T-helper 2 cell (primary cell): ENCODE data around the gene ATP11B.
A peak's percentile ranks its signal among the peaks of the same experiment; 100 is the strongest.

Experiments used
- DNase-seq, 5 experiments: peaks; one replicate each; pipeline versions ENCODE4 v3.0.0 to v3.0.0-alpha.2; 2012 to 2022
- total RNA-seq, 2 donors: gene quantifications; one replicate each; lab custom pipeline; 2026; lab: John Stamatoyannopoulos, UW

The ATP11B gene
- total RNA-seq, result 225 to 345 reads per million in 2 donors

DNA sequence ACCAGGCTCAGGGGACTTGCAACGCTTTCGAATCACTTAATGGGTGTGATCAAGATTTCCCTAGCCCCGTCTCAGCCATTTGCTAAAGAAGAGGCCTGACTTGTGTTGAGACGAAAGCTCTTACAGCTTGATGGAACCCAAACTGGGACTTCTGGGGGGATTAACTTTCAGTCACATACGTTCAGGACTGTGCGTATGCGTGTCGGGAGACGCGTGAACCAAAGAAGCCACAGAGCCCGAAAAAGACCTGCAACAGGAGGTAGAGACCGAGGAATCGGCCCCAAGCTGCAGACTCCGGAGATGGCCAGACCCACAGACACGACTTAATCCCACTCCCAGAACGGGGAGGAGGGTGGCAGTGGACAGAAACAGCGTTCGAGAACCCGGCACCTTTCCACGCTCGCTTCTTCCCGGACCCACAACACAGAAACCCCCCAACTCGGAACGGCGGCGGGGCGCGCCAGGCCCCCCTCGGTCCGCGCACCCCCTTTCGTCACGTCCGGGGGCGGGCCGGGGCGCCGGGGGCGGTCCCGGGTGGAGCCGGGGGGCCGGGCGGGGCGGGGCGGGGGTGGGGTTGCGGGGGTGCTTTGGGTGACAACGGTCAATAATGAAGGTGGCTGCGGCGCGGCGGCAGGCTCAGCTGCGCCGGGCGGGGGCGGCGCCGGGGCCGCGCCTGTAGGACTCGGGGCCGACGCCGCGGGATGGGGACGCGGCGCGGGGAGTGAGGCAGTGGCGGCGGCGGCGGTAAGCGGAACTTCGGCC lies at the start of gene ATP11B:
Gene ATP11B, plus strand, starts transcription at position 604 of the 762 bp plus-strand sequence. CDS start 256 bp downstream, outside the sequence.
- peak; percentile 56 to 87 (median 74) for DNase-seq

GRCh38 chr3:182746959-182747358 lies 46.3 kb upstream of the ATP11B start:
- no peak for DNase-seq

GRCh38 chr3:182755308-182755707 lies 38.0 kb upstream of the ATP11B start:
- DNase-seq, result no peak

GRCh38 chr3:182755712-182756111 lies 37.6 kb upstream of the ATP11B start:
- no peak for DNase-seq

GRCh38 chr3:182760576-182761164 lies 32.6 kb upstream of the ATP11B start:
- no peak for DNase-seq

DNA sequence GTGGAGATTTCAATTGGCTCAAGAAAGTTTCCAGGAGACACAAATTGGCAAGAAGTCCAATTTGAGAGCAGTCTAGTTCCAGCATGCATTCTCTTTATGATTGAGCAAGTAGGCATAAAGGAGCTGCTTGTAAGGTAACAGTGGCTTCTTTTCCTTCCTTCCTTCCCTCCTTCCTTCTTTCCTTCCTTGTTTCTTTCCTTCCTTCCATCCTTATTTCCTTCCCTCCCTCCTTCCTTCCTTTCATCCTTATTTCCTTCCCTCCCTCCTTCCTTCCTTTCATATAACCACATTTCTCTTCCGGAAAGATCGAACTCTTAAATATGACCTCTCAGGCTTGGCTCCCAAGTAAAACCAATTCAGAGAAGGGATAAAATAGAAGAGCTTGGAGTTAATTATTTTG lies 29.4 kb upstream of the ATP11B start:
- DNase-seq, result no peak

GRCh38 chr3:182765287-182765686 lies 28.0 kb upstream of the ATP11B start:
- DNase-seq, result no peak

- no peak for DNase-seq
Measured at GRCh38 chr3:182766099-182766498, 27.2 kb upstream of the ATP11B start.

GRCh38 chr3:182768413-182768812 lies 24.9 kb upstream of the ATP11B start:
- no peak for DNase-seq

DNA sequence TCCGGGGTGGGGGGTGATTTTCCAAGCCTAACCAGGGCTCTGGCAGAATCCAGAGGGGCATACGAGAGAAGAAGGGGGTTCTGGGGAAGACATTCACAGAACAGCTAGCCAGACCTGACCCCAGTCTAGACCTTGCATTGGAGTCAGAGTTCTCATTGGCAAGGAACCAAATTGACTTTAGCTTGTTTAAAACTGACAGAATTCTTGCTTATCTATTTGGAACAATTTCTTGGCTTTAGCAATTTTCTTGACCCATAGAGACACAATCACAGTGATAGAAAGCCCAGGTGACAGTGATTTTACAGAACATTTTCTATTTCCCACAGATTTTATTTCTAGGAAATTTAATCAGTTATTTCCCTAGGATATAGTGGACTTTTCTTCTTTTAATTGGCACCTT lies 23.6 kb upstream of the ATP11B start:
- DNase-seq, result no peak

- DNase-seq, result peak in 1 of 5 experiments; percentile 5
Measured at GRCh38 chr3:182782149-182782548, 11.2 kb upstream of the ATP11B start.

- no peak for DNase-seq
Measured at GRCh38 chr3:182783106-182783505, 10.2 kb upstream of the ATP11B start.

DNA sequence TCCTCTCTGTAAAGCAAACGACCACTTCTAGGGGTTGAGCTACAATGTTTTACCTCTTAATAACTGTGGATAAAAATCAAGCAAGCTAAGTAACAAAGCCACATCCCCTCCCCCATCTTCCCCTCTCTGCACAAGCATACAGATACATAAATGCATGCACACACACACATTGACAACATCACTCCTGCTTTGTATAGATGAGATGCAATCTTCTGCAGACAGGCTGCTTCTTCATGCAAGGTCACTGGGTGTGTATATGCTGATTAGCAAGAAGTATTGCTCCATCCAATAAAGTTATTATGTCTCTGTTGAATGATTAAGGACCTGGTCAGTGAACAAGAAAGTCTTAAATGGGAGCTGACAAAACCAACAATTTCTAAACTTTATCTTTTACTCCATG lies 8.8 kb upstream of the ATP11B start:
- DNase-seq, result peak in 1 of 5 experiments; percentile 9

DNA sequence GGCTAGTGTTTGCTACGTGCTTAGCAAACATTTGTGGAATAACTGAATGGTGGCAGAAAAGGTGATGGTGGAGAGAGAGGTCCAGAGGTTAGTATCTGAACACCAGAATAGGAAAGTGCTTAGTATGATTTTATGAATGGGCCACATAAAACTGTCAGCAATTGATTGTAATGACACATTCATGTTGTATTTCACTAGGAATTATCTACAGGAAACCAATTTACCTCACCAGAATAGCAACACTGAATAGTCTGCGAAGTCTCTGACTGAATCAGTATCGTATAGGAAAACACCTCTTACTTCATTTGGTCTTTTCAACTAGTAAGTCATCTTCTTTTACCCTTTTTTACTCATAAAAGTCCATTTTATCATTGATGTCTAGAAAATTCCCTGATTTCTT lies 8.2 kb upstream of the ATP11B start:
- no peak for DNase-seq

DNA sequence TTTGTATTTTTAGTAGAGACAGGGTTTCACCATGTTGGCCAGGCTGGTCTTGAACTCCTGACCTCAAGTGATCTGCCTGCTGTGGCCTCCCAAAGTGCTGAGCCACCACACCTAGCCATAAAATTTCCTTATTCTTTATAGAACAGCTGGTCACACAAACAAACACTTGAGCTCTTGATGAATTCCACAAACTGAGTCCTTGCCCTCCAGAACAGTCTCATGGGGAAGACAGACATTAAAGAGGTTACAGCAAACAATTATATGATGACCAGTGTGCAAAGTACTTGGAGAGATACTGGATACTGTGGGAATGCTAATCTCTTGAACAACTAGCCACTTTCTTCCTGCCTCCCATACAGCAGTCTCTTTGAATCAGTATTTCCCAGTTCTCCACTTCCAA lies 7.5 kb upstream of the ATP11B start:
- no peak for DNase-seq

DNA sequence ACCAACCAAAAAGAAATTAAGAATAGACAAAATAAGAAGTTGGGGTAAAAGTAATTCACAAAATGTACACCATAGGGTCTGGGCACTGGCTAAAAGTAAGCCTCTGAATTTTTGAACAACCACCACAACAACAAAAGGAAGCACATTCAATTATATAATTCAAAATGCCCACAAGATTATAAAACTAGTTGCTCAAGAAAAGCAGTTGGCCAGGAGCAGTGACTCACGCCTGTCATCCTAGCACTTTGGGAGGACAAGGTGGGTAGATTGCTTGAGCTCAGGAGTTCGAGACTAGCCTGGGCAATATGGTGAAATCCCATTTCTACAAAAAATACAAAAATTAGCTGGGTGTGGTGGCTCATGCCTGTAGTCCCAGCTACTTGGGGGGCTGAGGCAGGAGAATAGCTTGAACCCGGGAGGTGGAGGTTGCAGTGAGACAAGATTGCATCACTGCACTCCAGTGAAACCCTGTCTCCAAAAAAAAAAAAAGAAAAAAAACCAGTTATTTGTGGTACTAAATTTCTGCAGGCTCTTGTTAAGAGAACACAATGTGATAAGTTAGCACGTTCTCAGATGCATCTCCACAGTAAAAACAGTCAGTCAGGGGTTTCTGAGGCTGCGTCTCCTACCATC lies 6.6 kb upstream of the ATP11B start:
- DNase-seq, result no peak

DNA sequence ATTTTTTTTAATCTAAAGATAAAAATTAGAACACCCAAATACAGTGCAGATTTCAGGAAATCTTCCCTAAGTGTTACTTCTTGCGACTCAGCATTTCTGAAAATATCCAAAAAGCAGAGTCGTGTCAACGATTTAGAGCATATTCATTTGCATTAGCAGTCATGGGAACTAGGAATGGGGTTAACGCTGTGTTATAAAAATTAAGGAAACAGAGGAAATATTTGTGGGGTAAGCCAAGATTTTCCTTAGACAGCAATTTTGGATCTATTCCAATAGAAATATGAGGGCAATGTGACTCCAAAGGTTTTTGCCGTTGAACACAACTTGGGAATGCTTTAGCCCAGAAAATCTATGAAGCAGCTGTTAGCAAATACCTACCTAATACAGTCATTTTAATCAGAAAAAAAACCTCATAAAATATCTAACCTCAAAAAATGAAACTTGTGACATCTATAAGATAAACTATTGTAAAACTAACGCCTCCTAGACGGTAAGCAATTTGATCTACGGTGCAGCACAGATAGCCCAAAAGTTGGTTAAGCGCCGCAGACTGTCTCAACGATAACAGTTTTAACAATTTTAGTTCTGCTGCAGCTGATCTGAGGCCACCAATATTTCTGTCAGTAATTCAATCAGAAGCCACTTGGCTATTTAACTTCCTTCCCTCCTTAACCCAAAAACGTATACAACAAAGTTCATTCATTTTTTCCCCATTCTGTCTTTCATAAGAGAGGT lies 5.8 kb upstream of the ATP11B start:
- no peak for DNase-seq

GRCh38 chr3:182789371-182789770 lies 3.9 kb upstream of the ATP11B start:
- DNase-seq, result no peak

DNA sequence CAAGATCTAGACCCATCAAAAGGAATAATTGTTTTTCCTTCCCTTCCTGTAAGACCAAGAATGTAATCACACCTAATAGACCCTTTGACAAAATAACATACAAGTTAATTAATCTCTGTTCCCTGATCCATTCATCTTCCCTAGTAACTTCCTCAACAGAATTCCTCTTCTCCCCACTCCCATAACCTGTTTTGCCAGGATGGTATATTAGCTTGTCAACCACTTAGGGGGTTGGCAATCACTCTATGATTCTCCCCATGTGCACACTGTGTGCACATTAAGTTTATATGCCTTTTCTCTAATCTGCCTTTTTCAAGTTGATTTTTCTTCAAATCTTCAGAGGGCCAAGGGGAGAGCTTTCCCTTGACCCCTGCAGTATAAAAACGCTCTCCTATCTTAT lies 2.7 kb upstream of the ATP11B start:
- DNase-seq, result no peak

GRCh38 chr3:182793663-182794454 lies 555 bp downstream of the ATP11B start:
- DNase-seq, result peak in 4 of 5 experiments; percentile 32 to 79 (median 40)

GRCh38 chr3:182794455-182795388 lies 1.4 kb downstream of the ATP11B start:
- DNase-seq, result no peak
